Omental fat pad (tissue), 4 donors: ENCODE results near the gene MAFF. TPM values are rescaled to one million over a fixed set of nuclear protein-coding genes. Genes with fewer than 3 reads are reported as not detected.

Source experiments
- ATAC-seq: fragments of 150-250 bp; one replicate; pipeline ENCODE4 v1.9.1; 2016; ENCODE audit warnings: mild to moderate bottlenecking, moderate library complexity; ENCODE audit not compliant: low FRiP score
- DNase-seq: peaks from one replicate; pipeline ENCODE4 v3.0.0-alpha.2; 2019; ENCODE audit warnings: low spot score
- CTCF ChIP-seq, 3 donors: fragments of 450-650 bp; IDR thresholded peaks; one replicate each; pipeline ENCODE4 v1.5.1; 2016 to 2017; ENCODE audit warnings: antibody characterized with exemption in 3 of 3, mild to moderate bottlenecking in 3 of 3, moderate library complexity in 2 of 3
- total RNA-seq, 4 donors: library from RNA; depleted of rRNA; stranded (reverse); fragments of >200 nt; gene quantifications; one replicate each; pipeline ENCODE4 v1.1.0, GENCODE V29; 2016

Gene MAFF
- total RNA-seq, 4 donors from 2014 or later: 73.9 to 334 (median 202) TPM

- no peak for TF ChIP-seq CTCF (IDR thresholded peaks at IDR 0.05)
- no peak for ATAC-seq
- DNase-seq: no peak
These were observed 42.3 kb downstream of the MAFF start for GRCh38 chr22:38244106-38244505.

DNA sequence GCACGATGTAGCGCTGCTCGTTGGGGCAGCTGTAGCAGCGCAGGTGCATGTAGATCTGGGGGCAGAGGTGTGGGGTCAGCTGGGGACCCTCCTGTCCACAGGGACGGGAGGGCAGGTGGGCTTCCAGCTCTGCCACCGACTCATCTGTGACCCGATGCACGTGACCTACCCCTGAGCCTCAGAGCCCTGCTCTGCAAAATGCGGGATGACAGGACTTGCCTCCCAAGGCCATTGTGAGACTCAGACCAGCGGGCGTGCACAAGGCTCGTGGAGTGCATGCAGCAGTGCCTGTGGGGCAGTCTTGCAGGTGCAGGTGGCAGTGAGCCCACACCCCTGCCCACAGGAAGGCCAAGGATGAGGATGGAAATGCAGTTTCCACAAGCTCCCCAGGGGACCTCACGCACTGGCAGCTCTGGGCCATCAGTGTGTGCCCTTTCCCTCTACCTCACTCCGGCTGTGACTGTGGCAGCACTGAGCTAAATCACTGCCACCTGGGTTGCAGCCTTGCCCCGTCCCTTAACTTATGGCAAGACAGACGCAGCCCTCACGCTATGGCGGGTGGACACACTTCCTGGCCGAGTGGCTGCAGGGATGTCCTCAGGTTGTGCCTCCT, 44.4 kb downstream of the MAFF start:
- DNase-seq (no peak), ATAC-seq (no peak)
- no peak for TF ChIP-seq CTCF (IDR thresholded peaks at IDR 0.05)

DNA sequence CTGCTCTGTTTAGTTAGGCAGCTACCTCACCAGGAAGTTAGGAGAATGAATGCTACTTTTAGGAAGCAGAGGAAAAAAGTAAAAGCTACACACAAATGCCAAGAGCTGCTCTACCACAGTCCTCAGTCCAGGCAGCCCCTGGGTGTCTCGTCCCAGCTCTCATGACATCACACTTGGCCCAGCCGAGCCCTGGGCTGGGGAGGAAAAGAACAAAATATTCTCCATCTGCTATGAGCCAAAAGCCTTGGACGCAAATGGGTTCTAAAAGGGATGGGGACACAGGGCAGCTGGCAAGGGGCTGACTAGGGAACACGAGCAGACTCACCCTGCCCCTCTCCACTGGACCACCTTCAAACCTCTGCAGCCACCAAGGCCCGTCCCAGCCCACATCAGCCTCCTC, 44.9 kb downstream of the MAFF start:
- no peak for DNase-seq
- no peak for TF ChIP-seq CTCF (IDR thresholded peaks at IDR 0.05)
- ATAC-seq: no peak

DNA sequence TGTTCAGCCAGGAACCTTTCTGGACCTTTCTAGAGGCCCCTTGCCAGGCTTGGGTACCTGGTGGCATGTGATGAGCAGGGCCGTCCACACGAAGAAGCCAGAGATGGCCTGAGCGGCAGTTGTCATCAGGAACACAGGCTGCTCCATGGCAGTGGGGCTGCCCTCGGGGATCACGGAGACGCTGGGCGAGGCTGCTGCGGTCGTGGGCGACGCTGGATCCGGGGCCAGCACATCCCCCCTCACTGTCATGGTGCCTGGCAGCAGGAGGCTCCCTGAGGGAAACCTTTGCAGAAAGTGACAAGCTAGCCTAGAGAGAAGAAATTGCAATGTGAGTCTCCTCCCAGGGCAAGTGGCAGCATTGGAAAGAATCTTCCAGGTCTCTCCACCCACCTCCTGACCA, 45.9 kb downstream of the MAFF start:
- ATAC-seq (no peak), DNase-seq (no peak)
- no peak for TF ChIP-seq CTCF (IDR thresholded peaks at IDR 0.05)

GRCh38 chr22:38248280-38248679, 46.5 kb downstream of the MAFF start:
- DNase-seq (no peak), ATAC-seq (no peak)
- TF ChIP-seq CTCF (IDR thresholded peaks at IDR 0.05): no peak

DNA sequence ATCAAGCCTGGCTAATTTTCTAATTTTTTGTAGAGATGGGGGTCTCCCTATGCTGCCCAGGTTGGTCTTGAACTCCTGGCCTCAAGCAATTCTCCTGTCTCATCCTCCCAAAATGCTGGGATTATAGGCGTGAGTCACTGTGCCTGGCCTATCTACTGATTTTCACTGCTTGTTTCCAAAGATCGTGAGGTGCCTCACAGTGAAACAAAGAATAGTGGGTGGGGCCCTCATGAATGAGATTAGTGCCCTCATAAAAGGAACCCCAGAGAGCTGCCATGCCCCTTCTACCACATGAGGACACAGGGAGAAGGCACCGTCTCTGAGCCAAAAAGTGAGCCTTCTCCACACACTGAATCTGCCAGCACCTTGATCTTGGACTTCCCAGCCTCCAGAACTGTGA, 47.5 kb downstream of the MAFF start:
- ATAC-seq (no peak), DNase-seq (no peak)
- TF ChIP-seq CTCF (IDR thresholded peaks at IDR 0.05): no peak

DNA sequence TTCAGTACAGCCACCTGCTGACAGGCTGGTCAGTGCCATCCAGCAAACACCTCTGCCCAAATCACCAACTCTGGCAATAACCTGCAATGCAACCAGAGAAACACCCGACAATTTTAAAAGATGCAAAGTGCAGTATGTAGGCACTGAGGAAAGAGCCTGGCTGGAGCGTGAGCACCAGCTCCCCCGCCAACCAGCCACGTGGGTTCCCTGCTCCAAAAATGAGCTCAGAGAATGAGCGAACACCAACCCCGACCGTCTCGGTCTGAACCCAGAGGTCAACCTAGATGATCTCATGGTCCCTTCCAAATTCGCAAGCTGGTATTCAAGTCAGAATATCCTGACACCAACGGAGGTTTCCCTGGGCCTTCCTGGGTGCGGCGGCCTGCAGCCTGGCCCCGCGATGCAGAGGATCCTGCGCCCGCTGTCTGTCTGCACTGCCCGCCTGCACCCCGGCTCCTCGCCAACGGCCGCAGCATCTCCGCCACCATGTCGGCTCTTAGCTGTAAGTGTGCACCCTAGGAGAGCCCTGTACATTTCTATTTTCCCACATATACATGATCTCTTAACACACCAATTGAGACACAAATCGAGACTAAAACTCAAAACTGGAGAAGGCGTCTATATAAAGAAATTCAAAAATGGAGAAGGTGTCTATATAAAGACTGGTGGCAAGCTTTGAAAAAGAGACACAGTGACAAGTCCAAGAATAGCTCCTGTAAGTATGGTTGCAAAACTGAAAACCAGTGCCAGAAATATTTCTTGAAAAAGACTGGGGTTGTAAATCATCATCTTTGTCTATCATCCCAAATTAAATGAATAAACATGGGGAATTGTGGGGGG, 48.2 kb downstream of the MAFF start:
- ATAC-seq: no peak
- DNase-seq: no peak
- no peak for TF ChIP-seq CTCF (IDR thresholded peaks at IDR 0.05)
